IMR-90 (cell line): ENCODE data around the gene NSUN5. TPM values are rescaled to one million over a fixed set of nuclear protein-coding genes. Genes with fewer than 3 reads are reported as not detected.

Experiments
- ATAC-seq: fragments of 200-7000 bp; cut with Tn5 transposase; 2 replicates; pipeline ENCODE4 v1.9.1; 2020; ENCODE audit warnings: low read depth, mild to moderate bottlenecking, moderate library complexity
- BruUV-seq: library from RNA; stranded (reverse); fragments of 400-500 nt; replicated peaks from 2 replicates; lab custom pipeline; 2021; lab: Mats Ljungman, UMichigan
- CTCF ChIA-PET: fragments of 300-600 bp; formaldehyde crosslinking; extraction: SDS; loops from one replicate; lab custom pipeline; 2021; ENCODE audit warnings: antibody characterized with exemption; lab: Yijun Ruan, JAX
- POLR2A ChIA-PET: fragments of 300-600 bp; sonication (Branson Sonifier 250); formaldehyde crosslinking; loops from one replicate; lab custom pipeline; 2022; ENCODE audit warnings: antibody characterized with exemption; ENCODE audit not compliant: unreplicated experiment; lab: Charles Lee
- DNase-seq: peaks from one replicate; pipeline ENCODE4 v3.0.0; 2013
- H2AFZ ChIP-seq: replicated peaks from 2 replicates; pipeline ENCODE3; 2013; ENCODE audit warnings: low read length, mild to moderate bottlenecking; ENCODE audit not compliant: poor library complexity
- H2AK5ac ChIP-seq: 2 replicates; pipeline ENCODE4 v1.6.1; 2013; ENCODE audit warnings: low read depth, low read length, inconsistent platforms
- H2AK9ac ChIP-seq: replicated peaks from 2 replicates; pipeline ENCODE3; 2013; ENCODE audit warnings: mild to moderate bottlenecking, low read depth, low read length, moderate library complexity; ENCODE audit not compliant: poor library complexity
- H2BK120ac ChIP-seq: 2 replicates; pipeline ENCODE4 v1.6.1; 2013; ENCODE audit warnings: low read depth, low read length, inconsistent platforms
- H2BK15ac ChIP-seq: 3 replicates; pipeline ENCODE4 v1.6.1; 2013; ENCODE audit warnings: low read depth, low read length, inconsistent platforms
- H2BK20ac ChIP-seq: 2 replicates; pipeline ENCODE4 v1.6.1; 2013; ENCODE audit warnings: low read depth, mild to moderate bottlenecking, inconsistent platforms, low read length, moderate library complexity
- H2BK5ac ChIP-seq: 2 replicates; pipeline ENCODE4 v1.6.1; 2013; ENCODE audit warnings: mild to moderate bottlenecking, low read depth, low read length, inconsistent platforms; ENCODE audit not compliant: poor library complexity, severe bottlenecking
- H3K14ac ChIP-seq: replicated peaks from 2 replicates; pipeline ENCODE4 v1.6.1; 2013; ENCODE audit warnings: low read depth, low read length, inconsistent platforms
- H3K18ac ChIP-seq: 2 replicates; pipeline ENCODE4 v1.6.1; 2013; ENCODE audit warnings: low read depth, low read length, control low read depth
- H3K23ac ChIP-seq: 2 replicates; pipeline ENCODE4 v1.6.1; 2013; ENCODE audit warnings: low read depth, low read length, inconsistent platforms
- H3K27ac ChIP-seq: 2 replicates; pipeline ENCODE4 v1.5.1; 2013; ENCODE audit warnings: mild to moderate bottlenecking, control low read depth, low read length; ENCODE audit not compliant: insufficient read depth
- H3K27me3 ChIP-seq: 2 replicates; pipeline ENCODE4 v1.6.1; 2013; ENCODE audit warnings: low read length; ENCODE audit not compliant: control insufficient read depth, insufficient read depth
- H3K36me3 ChIP-seq: 2 replicates; pipeline ENCODE4 v1.6.1; 2013; ENCODE audit warnings: low read length, mixed read lengths; ENCODE audit not compliant: control insufficient read depth, insufficient read depth
- H3K4ac ChIP-seq: 2 replicates; pipeline ENCODE4 v1.6.1; 2013; ENCODE audit warnings: low read depth, low read length, inconsistent platforms
- H3K4me1 ChIP-seq: 2 replicates; pipeline ENCODE4 v1.6.1; 2013; ENCODE audit warnings: low read length, mixed read lengths; ENCODE audit not compliant: control insufficient read depth, insufficient read depth
- H3K4me2 ChIP-seq: 2 replicates; pipeline ENCODE4 v1.6.1; 2013; ENCODE audit warnings: low read depth, mild to moderate bottlenecking, control low read depth, low read length, moderate library complexity
- H3K4me3 ChIP-seq: 2 replicates; pipeline ENCODE4 v1.5.1; 2013; ENCODE audit warnings: low read depth, mild to moderate bottlenecking, control low read depth, low read length, moderate library complexity; ENCODE audit not compliant: insufficient read depth
- H3K56ac ChIP-seq: 2 replicates; pipeline ENCODE4 v1.6.1; 2013; ENCODE audit warnings: low read length, inconsistent platforms; ENCODE audit not compliant: insufficient read depth; ENCODE audit errors: extremely low read depth
- H3K79me1 ChIP-seq, 2 experiments: 2 replicates each; pipeline ENCODE4 v1.6.1; 2013; ENCODE audit warnings: low read length in 2 of 2, inconsistent platforms in 1 of 2, low read depth in 1 of 2
- H3K9ac ChIP-seq: 2 replicates; pipeline ENCODE4 v1.6.1; 2013; ENCODE audit warnings: low read depth, low read length, control low read depth
- H3K9me1 ChIP-seq: 2 replicates; pipeline ENCODE4 v1.6.1; 2013; ENCODE audit warnings: low read length, inconsistent platforms; ENCODE audit not compliant: insufficient read depth
- H3K9me3 ChIP-seq: 2 replicates; pipeline ENCODE4 v1.6.1; 2013; ENCODE audit warnings: low read length; ENCODE audit not compliant: control insufficient read depth, insufficient read depth
- H4K20me1 ChIP-seq: 2 replicates; pipeline ENCODE4 v1.6.1; 2013; ENCODE audit warnings: low read length, inconsistent platforms; ENCODE audit not compliant: insufficient read depth
- H4K5ac ChIP-seq: 2 replicates; pipeline ENCODE4 v1.6.1; 2013; ENCODE audit warnings: mild to moderate bottlenecking, low read depth, low read length, control low read depth
- H4K8ac ChIP-seq, 2 experiments: 2 replicates each; pipeline ENCODE4 v1.6.1; 2013; ENCODE audit warnings: low read depth in 2 of 2, low read length in 2 of 2, control low read depth in 1 of 2, inconsistent platforms in 1 of 2
- H4K91ac ChIP-seq: 2 replicates; pipeline ENCODE4 v1.6.1; 2013; ENCODE audit warnings: low read depth, low read length, inconsistent platforms; ENCODE audit not compliant: insufficient read depth
- CEBPB ChIP-seq: IDR thresholded peaks from 2 replicates; pipeline ENCODE4 v1.6.1; 2012; ENCODE audit warnings: low read depth, low read length, improper control_type of control experiment
- ELK1 ChIP-seq: fragments of 150-350 bp; IDR thresholded peaks from 2 replicates; pipeline ENCODE4 v1.6.1; 2016; ENCODE audit warnings: low read depth, mild to moderate bottlenecking, low read length, moderate library complexity, borderline replicate concordance
- FOS ChIP-seq: fragments of 150-350 bp; IDR thresholded peaks from 2 replicates; pipeline ENCODE4 v1.6.1; 2016; ENCODE audit warnings: low read depth, low read length
- MAFK ChIP-seq: IDR thresholded peaks from 2 replicates; pipeline ENCODE4 v1.6.1; 2012; ENCODE audit warnings: low read depth, low read length, improper control_type of control experiment
- SMC3 ChIP-seq: fragments of 150-350 bp; IDR thresholded peaks from 2 replicates; pipeline ENCODE4 v1.6.1; 2016; ENCODE audit warnings: low read depth, mild to moderate bottlenecking, antibody characterized with exemption, low read length, moderate library complexity
- USF2 ChIP-seq: fragments of 150-350 bp; IDR thresholded peaks from 2 replicates; pipeline ENCODE4 v1.6.1; 2017; ENCODE audit warnings: mild to moderate bottlenecking, antibody characterized with exemption, low read length, low read depth
- WGBS, 2 experiments: methylation state at CpG; one replicate each; pipeline versions ENCODE4 v1.1.5 to v1.1.7; 2013; ENCODE audit warnings: missing lambda C conversion rate in 2 of 2; ENCODE audit not compliant: insufficient read length in 1 of 2; ENCODE audit errors: extremely low coverage in 2 of 2; 5-methylcytosine and 5-hydroxymethylcytosine counted together
- dilution Hi-C: fragments of 300-500 bp; cut with HindIII; formaldehyde crosslinking; loops from one replicate; pipeline ENCODE4 v1.14.3; 2018; ENCODE audit warnings: low sequenced_read_pairs; ENCODE audit not compliant: unreplicated experiment
- in situ Hi-C: fragments of 300-500 bp; cut with MboI; formaldehyde crosslinking; loops from 3 replicates; pipeline ENCODE4 v1.14.3; 2019; ENCODE audit warnings: low sequenced_read_pairs, inconsistent platforms, mixed read lengths
- intact Hi-C: fragments of 100-400 bp; cut with micrococcal nuclease; formaldehyde crosslinking; loops from 2 replicates; pipeline ENCODE4 v1.10.0; 2022
- polyA plus RNA-seq, 3 experiments: library from polyadenylated mRNA; depleted of rRNA; stranded (reverse); fragments of >200 nt; gene quantifications; 2 replicates each; pipeline ENCODE4 v1.2.3, GENCODE V29; 2012; ENCODE audit warnings: low replicate concordance in 1 of 3
- total RNA-seq: library from RNA; depleted of rRNA; stranded (reverse); fragments of >200 nt; gene quantifications from 2 replicates; pipeline ENCODE4 v1.2.3, GENCODE V29; 2012

NSUN5 gene
- total and polyA plus RNA-seq, 2 of the 4 experiments (the other 2 are of a cell fraction) = 10.0 to 17.7 TPM

- Histone ChIP-seq H4K5ac (no peak overlapping the region), H2BK120ac (no peak overlapping the region), H3K56ac (no peak overlapping the region), H2AFZ (no peak overlapping the region), H3K27me3 (peaks cover 13% of the 10 kb centered on the region), H3K27ac (no peak overlapping the region), H3K79me1 (no peaks in the 10 kb centered on the region), H2AK5ac (no peak overlapping the region), H3K9me3 (no peaks in the 10 kb centered on the region), H4K20me1 (no peaks in the 10 kb centered on the region), H3K4me1 (peaks cover 5% of the 10 kb centered on the region), H2AK9ac (no peak overlapping the region), H3K4me3 (no peak overlapping the region), H2BK20ac (no peak overlapping the region), H3K4me2 (no peak overlapping the region), H3K36me3 (no peaks in the 10 kb centered on the region), H3K9ac (no peak overlapping the region), H3K18ac (no peak overlapping the region), H2BK15ac (no peak overlapping the region), H3K14ac (no peak overlapping the region), H3K23ac (no peak overlapping the region), H4K8ac (no peak overlapping the region), H3K9me1 (0 out of 2 replicates have a peak, but pooled peaks cover 3% of the 10 kb centered on the region), H3K4ac (no peak overlapping the region), H4K91ac (no peak overlapping the region), H2BK5ac (no peak overlapping the region)
- in situ Hi-C loops (no loop called here), intact Hi-C loops (no loop called here), dilution Hi-C loops (no loop called here)
- CTCF ChIA-PET = no interaction called here
- ATAC-seq (no peak), DNase-seq (no peak)
- 60% methylated on average over 1 of the region's 4 CpGs; no CpG with 5 or more reads in 1 of the 2 experiments for WGBS, 2 experiments
- no TSS peak for BruUV-seq
- no peak for TF ChIP-seq MAFK
- no peak for TF ChIP-seq USF2
- TF ChIP-seq FOS = no peak
- TF ChIP-seq SMC3 = no peak
- no peak for TF ChIP-seq ELK1
- no peak for TF ChIP-seq CEBPB
- POLR2A ChIA-PET = interaction anchor here (0.6 kb wide), 1 partner anchor 388 kb away, joined by 3 read pairs; no protein-coding TSS in a partner anchor
Observed at GRCh38 chr7:73345538-73345937, 36.9 kb upstream of the NSUN5 start.
